ENCODE measurements around the gene AMFR.

AMFR gene

DNA sequence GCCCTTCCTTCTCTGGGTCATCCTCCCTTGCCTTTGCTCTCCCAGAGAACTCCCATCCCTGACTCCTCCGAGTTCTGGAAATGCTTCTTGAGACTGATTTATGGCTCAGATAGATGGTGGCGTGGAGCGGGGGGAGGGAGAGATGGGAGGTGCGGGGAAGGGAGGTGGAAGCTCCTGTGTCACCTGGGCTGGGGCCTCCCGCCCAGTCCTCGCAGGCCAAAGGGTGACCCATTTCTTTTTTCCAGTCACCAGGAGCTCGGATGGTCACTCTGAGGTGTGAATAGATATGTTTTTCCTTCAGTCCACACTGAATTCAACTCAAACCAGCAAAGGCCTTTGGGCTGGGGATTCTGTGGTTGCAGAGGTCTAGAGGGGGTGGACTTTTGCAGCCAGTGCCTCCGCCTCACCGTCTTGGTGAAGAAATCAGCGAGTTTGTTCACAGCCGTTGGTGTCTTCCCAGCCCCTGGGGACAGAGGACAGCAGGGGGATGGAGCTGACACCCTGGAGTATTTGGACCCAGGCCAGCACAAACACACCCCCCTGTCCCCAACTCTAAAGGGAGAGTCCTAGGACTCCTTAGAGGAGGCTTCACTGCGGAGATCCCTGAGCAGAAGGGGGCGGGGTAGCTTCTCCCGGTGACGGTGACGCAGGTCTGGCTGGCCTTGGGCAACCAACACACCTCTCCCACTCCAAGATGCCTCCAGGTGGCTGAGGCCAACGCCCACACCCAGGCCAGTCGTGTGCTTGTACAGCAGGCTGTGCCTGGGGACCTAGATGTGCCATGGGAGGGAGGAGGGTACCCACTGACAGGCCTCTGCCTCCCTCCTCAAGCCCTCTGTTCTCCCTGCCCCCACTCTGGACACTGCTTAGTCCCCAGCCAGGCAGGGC is 80.6 kb downstream of the AMFR start:
- no peak overlapping the region for H3K27ac Mint-ChIP-seq
- no peaks in the 10 kb centered on the region for H3K9me3 Mint-ChIP-seq
- H3K4me3 Mint-ChIP-seq, result no peak overlapping the region
- no peaks in the 10 kb centered on the region for H3K4me1 Mint-ChIP-seq (ENCODE audit: low read depth)
- no peaks in the 10 kb centered on the region for H3K36me3 Mint-ChIP-seq (ENCODE audit: low read depth)
- H3K27me3 Mint-ChIP-seq, result no peaks in the 10 kb centered on the region

DNA sequence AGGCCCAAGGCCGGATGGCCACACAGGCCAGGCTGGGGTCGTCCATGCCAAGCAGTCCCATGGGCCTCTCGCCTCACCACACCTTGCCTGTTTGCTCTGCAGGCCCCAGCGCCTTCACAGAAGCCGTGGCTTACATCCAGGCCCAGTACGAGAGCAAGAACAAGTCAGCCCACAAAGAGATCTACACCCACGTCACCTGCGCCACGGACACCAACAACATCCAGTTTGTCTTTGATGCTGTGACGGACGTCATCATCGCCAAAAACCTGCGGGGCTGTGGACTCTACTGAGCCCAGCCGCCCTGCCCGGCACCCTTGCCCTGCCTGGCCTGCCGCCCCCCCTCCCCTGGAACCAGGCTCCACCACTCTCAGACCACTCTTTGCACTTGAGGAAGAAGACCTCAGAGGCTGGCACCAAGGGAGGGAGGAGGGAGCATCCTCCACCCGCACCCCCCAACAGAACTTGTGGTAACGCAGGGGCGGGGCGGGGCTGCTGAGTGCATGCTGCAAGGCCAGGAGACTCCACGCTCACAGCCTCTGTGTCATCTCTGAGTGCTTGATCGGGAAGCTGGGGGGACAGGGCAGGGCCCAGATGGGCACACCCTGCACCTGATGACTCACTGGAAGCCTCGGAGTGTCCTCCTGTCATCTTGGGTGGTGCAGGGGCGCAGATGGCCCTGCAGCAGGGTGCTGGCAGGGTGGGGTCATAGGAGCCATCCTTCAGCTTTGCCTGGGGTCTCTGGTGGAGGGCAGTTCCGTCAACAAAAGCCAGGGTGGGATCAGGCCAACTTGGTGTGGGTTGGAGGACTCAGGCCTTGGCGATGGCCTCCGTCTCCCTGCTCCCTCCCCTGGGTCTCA is 81.5 kb downstream of the AMFR start:
- Mint-ChIP-seq H3K27ac (no peak overlapping the region), H3K4me3 (no peak overlapping the region), H3K36me3 (ENCODE audit: low read depth) (no peaks in the 10 kb centered on the region), H3K9me3 (no peaks in the 10 kb centered on the region), H3K4me1 (ENCODE audit: low read depth) (no peaks in the 10 kb centered on the region), H3K27me3 (no peaks in the 10 kb centered on the region)

DNA sequence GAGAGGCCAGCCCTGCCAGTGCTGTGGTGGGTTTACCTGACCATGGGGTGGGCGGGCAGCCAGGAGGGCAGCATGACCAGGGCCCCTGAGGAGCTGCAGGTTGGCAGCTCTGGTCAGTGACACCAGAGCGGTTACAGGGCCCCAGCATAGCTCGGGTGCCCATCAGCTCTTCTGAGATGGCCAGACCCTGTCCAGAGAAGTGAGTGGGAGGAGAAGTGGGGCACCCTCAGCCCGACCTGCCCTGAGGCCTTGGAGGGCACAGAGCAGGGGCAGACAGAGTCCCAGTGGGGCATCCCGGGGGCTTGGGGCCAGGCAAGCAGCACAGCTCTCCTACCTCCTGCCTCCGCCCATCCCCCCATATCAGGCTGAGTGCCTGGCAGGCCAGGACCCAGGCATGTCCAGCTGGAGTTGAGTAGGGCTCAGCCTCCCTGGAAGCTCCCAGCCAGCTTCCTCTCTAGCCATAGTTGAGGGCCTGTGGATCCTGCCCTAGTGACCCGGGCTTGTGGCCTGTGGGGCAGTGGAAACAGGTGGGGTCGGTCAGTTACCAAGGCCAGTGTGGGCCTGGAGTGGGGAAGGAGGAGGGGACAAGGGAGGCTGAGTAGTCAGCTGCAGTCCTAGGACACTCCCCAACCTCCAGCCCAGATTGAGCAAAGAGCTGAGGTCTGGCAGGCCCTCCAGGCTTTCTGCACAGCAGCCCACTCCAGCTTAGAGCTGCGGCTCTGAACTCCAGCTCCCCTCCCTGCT is 83.5 kb downstream of the AMFR start:
- H3K4me3 Mint-ChIP-seq, result no peak overlapping the region
- H3K36me3 Mint-ChIP-seq (ENCODE audit: low read depth), result no peaks in the 10 kb centered on the region
- no peaks in the 10 kb centered on the region for H3K9me3 Mint-ChIP-seq
- no peaks in the 10 kb centered on the region for H3K27me3 Mint-ChIP-seq
- H3K27ac Mint-ChIP-seq, result no peak overlapping the region
- no peaks in the 10 kb centered on the region for H3K4me1 Mint-ChIP-seq (ENCODE audit: low read depth)

DNA sequence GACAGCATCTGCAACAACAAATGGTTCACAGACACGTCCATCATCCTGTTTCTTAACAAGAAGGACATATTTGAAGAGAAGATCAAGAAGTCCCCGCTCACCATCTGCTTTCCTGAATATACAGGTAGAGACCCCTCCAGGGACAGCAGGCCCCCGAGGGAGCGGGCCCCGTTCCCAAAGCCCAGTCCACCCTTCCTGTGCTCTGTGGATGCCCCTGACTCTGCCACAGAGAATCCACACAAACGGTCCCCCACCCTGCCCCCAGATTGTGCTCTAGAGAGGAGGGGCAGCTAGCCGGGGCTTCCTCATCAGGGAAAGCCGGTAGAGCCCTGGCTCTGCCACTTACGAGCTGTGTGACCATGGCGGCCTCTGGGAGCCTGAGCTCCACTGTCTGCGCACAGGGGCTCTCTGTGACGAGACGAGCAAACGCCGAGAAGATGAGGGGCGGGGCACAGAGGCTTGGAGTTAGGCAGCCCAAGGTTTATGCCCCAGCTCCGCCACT is 84.4 kb downstream of the AMFR start:
- Mint-ChIP-seq H3K4me1 (ENCODE audit: low read depth) (no peaks in the 10 kb centered on the region), H3K27ac (no peak overlapping the region), H3K27me3 (no peaks in the 10 kb centered on the region), H3K4me3 (no peak overlapping the region), H3K36me3 (ENCODE audit: low read depth) (no peaks in the 10 kb centered on the region), H3K9me3 (no peaks in the 10 kb centered on the region)

DNA sequence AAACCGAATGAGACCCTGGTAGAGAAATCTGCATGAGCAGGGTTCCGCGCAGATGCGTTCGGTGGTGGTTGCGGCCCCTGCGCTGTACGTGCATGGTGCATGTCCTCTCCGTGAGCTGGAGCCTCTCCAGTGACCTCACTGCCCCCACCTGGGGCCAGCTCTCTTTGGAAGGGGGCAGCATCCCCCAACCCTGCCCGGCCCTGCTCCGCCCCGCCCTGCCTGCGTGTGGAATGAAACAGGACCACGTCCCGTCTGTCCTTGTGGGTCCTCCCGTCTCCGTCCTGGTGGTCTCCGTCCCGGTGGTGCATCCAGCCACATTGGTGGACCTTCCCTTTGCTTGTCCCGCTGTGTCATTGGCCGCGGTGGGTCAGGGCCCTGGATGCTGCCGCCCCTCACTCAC is 84.9 kb downstream of the AMFR start:
- Mint-ChIP-seq H3K27ac (no peak overlapping the region), H3K4me3 (no peak overlapping the region), H3K36me3 (ENCODE audit: low read depth) (no peaks in the 10 kb centered on the region), H3K9me3 (no peaks in the 10 kb centered on the region), H3K27me3 (no peaks in the 10 kb centered on the region), H3K4me1 (ENCODE audit: low read depth) (no peaks in the 10 kb centered on the region)

DNA sequence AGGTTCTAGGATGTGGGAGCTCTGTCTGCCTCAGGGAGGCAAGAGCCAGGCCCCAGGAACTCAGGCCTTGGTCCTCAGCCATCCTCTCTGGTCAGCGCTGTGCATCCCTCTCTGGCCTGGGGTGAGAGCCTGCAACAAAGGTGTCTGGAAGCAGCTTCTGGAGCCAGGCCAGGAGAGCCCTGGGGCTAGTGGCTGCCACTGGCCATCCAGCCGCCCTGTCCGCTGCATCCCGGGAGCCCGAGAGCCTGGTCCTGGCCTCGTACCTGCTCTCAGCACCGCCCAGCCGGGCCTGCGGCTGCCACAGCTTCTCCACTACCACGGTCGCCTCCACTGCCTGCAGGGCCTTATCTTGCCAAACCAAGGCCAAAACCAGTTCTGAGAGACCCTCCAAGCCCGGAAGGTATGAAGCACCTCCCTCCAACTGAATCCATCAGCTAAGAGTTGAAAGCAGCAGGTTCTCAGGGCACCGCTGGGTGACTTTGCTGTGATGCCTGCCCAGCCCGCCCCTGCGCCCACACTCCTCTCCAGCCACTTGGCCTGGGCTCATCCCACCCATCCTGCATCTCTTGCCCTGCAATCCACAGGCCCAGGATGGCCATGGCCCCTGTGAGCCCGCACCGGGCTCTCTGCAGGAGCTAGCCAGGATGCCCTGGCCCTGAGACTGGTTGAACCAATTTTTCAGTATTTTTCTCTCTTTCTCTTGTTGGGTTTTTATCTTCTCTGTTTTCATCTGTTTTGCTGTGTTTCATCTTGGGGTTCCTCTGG is 85.7 kb downstream of the AMFR start:
- H3K4me3 Mint-ChIP-seq, result no peak overlapping the region
- no peaks in the 10 kb centered on the region for H3K4me1 Mint-ChIP-seq (ENCODE audit: low read depth)
- no peak overlapping the region for H3K27ac Mint-ChIP-seq
- H3K9me3 Mint-ChIP-seq, result no peaks in the 10 kb centered on the region
- no peaks in the 10 kb centered on the region for H3K36me3 Mint-ChIP-seq (ENCODE audit: low read depth)
- H3K27me3 Mint-ChIP-seq, result no peaks in the 10 kb centered on the region

DNA sequence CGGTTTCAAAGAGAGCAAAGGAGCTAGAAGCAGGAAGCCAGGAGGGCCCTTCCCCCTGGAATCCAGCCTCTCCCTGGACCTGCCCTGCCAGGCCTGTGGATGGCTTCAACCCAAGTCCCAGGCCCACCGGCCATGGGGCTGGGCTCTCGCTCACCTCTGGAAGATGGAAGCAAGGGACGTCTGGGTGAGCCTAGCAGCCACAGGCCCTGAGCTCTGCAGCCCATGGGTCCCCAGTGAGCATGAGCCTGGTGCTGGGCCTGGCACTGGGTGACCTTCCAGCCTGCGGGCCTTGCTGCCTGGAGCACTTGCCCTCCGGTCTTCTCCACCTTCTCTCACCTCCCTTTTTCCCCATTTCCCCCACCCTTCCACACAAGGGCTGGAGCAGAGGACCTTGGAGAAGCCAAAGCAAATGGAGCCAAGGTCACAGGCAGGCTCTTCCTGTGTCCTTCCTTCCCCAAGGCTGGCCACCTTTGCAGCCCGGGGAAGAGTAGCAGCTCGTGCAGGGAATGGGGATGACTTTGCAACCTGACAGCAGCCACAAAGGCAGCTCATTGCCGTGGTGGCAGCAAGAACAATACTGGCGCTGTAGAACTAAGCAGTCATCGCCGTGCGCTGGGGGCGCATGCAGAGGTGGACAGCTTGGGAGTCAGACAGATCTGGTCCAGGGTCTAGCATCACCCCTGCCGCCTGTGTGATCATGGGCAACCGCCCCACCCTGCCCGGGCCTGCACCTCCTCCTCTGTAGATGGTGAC is 86.6 kb downstream of the AMFR start:
- Mint-ChIP-seq H3K4me1 (ENCODE audit: low read depth) (no peaks in the 10 kb centered on the region), H3K27me3 (no peaks in the 10 kb centered on the region), H3K27ac (no peak overlapping the region), H3K4me3 (no peak overlapping the region), H3K36me3 (ENCODE audit: low read depth) (no peaks in the 10 kb centered on the region), H3K9me3 (no peaks in the 10 kb centered on the region)

DNA sequence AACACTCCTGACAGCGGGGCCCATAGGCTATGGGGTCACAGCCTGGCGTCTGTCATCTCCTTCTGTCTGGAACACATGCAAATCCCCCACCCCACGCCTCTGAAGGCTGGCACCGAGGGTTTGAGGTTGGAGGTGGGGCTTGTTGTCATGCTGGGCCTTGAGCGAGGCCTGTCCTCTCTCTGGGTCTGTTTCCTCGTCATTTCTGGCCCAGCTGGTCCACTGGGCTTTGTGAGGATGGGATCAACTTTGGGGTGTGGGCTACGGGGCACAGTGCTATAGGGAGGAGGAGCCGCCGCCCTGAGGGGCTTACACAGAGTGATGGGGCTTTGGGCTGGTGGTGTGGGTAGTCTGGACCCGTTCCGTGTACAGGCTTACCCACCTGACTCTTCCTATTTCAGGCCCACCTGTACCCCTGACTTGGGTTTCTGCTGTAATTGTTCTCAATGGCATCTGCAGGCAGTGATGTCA is 87.5 kb downstream of the AMFR start:
- H3K4me3 Mint-ChIP-seq, result no peak overlapping the region
- no peaks in the 10 kb centered on the region for H3K27me3 Mint-ChIP-seq

DNA sequence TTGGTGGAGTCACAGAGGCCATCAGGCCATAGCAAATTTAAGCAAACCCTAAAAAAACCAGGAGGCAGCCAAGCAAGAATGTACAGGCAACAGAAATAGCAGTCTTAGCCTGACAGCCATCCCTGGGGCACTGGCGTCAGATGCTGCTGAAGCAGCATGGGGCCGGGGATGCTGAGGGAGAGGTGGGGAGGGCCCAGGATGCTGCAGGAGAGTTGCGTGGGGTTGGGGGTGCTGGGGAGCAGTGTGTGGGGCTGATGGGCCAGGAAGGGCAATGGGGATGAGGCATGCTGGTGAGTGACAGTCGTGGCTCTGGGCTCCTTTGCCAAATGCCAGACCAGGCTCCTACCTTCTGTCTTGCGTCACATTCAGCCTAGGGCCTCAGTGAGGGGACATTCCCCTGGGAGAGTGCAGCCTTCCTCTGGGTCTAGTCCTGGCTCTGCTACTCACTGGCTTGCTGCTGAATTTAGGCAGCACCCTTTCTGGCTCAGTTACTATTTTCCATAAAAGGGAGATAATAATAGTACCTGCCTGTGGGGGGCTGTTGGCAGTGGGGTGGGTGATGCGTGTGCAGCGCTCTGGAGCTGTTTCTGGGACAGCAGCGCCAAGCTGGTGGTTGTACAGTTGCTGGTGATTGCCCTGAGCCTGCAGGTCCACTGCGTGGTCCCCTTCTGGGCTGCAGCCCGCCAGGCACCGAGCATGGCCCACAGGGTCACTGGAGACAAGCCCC is 88.1 kb downstream of the AMFR start:
- Mint-ChIP-seq H3K27ac (no peak overlapping the region), H3K9me3 (no peaks in the 10 kb centered on the region), H3K36me3 (ENCODE audit: low read depth) (no peaks in the 10 kb centered on the region), H3K4me3 (no peak overlapping the region), H3K27me3 (no peaks in the 10 kb centered on the region), H3K4me1 (ENCODE audit: low read depth) (no peaks in the 10 kb centered on the region)

More for the DNA sequence above, 87.5 kb downstream of the AMFR start:
- Mint-ChIP-seq H3K9me3 (no peaks in the 10 kb centered on the region), H3K27ac (no peak overlapping the region), H3K4me1 (ENCODE audit: low read depth) (no peaks in the 10 kb centered on the region), H3K36me3 (ENCODE audit: low read depth) (no peaks in the 10 kb centered on the region)

DNA sequence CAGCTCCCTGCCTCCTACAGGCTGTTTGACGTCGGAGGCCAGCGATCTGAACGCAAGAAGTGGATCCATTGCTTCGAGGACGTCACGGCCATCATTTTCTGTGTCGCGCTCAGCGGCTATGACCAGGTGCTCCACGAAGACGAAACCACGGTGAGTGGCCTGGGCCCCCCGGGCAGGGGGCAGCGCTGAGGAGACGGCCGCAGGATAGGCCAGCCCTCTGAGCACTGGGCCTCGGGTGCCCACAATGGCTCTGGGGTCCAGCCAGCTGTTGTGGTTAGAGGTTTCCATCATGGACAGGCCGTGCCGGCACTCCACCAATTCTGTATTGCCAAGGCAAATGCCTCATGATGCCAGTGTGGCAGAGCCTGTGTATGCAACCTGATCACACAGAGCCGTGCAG is 88.6 kb downstream of the AMFR start:
- no peaks in the 10 kb centered on the region for H3K36me3 Mint-ChIP-seq (ENCODE audit: low read depth)
- H3K4me3 Mint-ChIP-seq, result no peak overlapping the region
- no peaks in the 10 kb centered on the region for H3K27me3 Mint-ChIP-seq
- no peaks in the 10 kb centered on the region for H3K9me3 Mint-ChIP-seq
- H3K27ac Mint-ChIP-seq, result no peak overlapping the region
- no peaks in the 10 kb centered on the region for H3K4me1 Mint-ChIP-seq (ENCODE audit: low read depth)

DNA sequence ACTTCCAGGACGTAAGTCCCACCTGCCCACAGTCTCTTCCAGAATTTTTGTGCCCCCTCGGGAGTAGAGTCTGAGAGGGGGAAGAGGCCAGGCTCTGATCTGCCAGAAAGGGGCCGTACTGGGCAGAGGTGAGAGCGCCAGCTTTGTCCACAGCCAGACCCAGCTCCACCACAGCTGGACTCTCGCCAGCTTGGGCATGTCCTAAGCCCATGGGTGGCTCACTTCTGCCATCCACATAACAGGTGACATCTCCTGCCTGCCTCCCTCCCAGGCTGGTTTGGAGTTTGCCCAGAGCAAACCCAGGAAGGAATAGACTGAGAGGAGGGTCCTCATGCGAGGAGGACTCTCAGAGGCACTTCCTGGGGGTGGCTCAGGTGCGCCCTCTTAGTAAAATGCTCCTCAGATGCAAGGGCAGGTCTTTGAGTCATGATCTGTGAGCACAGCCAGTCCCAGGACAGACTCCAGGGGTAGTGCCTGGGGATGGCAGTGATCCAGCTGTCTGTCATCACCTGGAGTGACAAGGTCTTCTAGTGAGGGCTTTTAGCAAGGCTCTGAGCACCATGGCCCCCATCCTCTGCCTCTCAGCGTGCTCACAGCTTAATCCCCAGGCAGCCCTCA is 89.2 kb downstream of the AMFR start:
- Mint-ChIP-seq H3K36me3 (ENCODE audit: low read depth) (no peaks in the 10 kb centered on the region), H3K4me3 (no peak overlapping the region), H3K27ac (no peak overlapping the region), H3K9me3 (no peaks in the 10 kb centered on the region), H3K27me3 (no peaks in the 10 kb centered on the region), H3K4me1 (ENCODE audit: low read depth) (no peaks in the 10 kb centered on the region)

DNA sequence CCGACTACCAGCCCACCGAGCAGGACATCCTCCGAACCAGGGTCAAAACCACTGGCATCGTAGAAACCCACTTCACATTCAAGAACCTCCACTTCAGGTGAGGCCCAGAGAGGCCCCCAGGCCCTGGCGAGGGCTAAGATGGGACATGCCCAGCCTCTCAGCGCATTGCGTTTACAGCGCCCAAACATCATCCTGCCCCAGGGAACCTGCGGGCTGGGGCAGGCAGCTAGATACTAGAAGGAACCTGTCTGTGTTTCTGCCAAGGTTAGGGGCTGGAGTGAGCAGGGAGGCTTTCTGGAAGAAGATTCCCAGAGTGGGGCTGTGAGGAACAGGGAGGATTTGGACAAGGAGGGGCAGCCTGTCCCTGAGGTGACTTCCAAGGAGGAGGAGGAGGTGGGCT is 90.6 kb downstream of the AMFR start:
- Mint-ChIP-seq H3K4me3 (no peak overlapping the region), H3K27ac (no peak overlapping the region), H3K36me3 (ENCODE audit: low read depth) (no peaks in the 10 kb centered on the region), H3K27me3 (no peaks in the 10 kb centered on the region), H3K9me3 (no peaks in the 10 kb centered on the region), H3K4me1 (ENCODE audit: low read depth) (no peaks in the 10 kb centered on the region)
